Sigmoid colon (tissue), 7 donors: Measurements from ENCODE around the gene MINDY4. TPM values are rescaled to one million over a fixed set of nuclear protein-coding genes. Genes with fewer than 3 reads are reported as not detected.
A peak's percentile ranks its signal among the peaks of the same experiment; 100 is the strongest.

Source experiments
- DNase-seq: peaks from one replicate; pipeline ENCODE4 v3.0.0-alpha.2; 2019
- H3K27ac ChIP-seq, 4 donors: fragments of 200-600 bp; sonication (generic); one replicate each; pipeline ENCODE4 v1.5.1; 2016 to 2019; ENCODE audit warnings: mild to moderate bottlenecking in 1 of 4
- H3K27me3 ChIP-seq, 3 donors: fragments of 200-600 bp; sonication (generic); one replicate each; pipeline ENCODE4 v1.5.1; 2019; ENCODE audit warnings: mild to moderate bottlenecking in 1 of 3
- H3K36me3 ChIP-seq, 4 donors: fragments of 200-600 bp; sonication (generic); one replicate each; pipeline ENCODE4 v1.5.1; 2016 to 2019
- H3K4me1 ChIP-seq, 4 donors: fragments of 200-600 bp; sonication (generic); one replicate each; pipeline ENCODE4 v1.5.1; 2017 to 2019
- H3K4me3 ChIP-seq, 4 donors: fragments of 200-600 bp; sonication (generic); one replicate each; pipeline ENCODE4 v1.5.1; 2017 to 2019; ENCODE audit warnings: mild to moderate bottlenecking in 2 of 4, moderate library complexity in 1 of 4
- H3K9me3 ChIP-seq, 4 donors: fragments of 200-600 bp in 3 of 4; sonication (generic) in 3 of 4; one replicate each; pipeline versions ENCODE4 v1.5.1 to v1.6.1; 2013 to 2019
- CTCF ChIP-seq, 4 experiments: fragments of 450-650 bp in 3 of 4; fragments of 200-600 bp in 1 of 4; IDR thresholded peaks; one replicate each; pipeline ENCODE4 v1.5.1; 2016 to 2019; ENCODE audit warnings: antibody characterized with exemption in 4 of 4, mild to moderate bottlenecking in 3 of 4, moderate library complexity in 2 of 4
- EP300 ChIP-seq, 4 donors: sonication (generic); formaldehyde crosslinking; IDR thresholded peaks; one replicate each; pipeline ENCODE4 v1.6.1; 2017; ENCODE audit warnings: antibody characterized with exemption in 4 of 4
- POLR2A ChIP-seq, 2 donors: fragments of 450-650 bp; IDR thresholded peaks; one replicate each; pipeline ENCODE4 v1.6.1; 2016; ENCODE audit warnings: antibody characterized with exemption in 2 of 2, mild to moderate bottlenecking in 2 of 2, moderate library complexity in 2 of 2
- POLR2AphosphoS5 ChIP-seq, 4 donors: sonication (generic); formaldehyde crosslinking; IDR thresholded peaks; one replicate each; pipeline ENCODE4 v1.6.1; 2017; ENCODE audit warnings: antibody characterized with exemption in 4 of 4
- WGBS, 2 donors: extraction: QIAGEN DNeasy Blood & Tissue Kit; methylation state at CpG; one replicate each; pipeline ENCODE4 v1.1.7; 2013; 5-methylcytosine and 5-hydroxymethylcytosine counted together
- intact Hi-C: fragments of 100-400 bp; cut with DNase I; formaldehyde crosslinking; loops from one replicate; pipeline ENCODE4 v1.15.1; 2023
- polyA plus RNA-seq, 3 donors: library from polyadenylated mRNA; stranded (reverse); fragments of 200-250 nt; gene quantifications; one replicate each; pipeline ENCODE4 v1.2.3, GENCODE V29; 2013
- total RNA-seq, 4 donors: library from RNA; depleted of rRNA; stranded (reverse); fragments of >200 nt; gene quantifications; one replicate each; pipeline ENCODE4 v1.1.0, GENCODE V29; 2016
- donor health status: healthy with polysubstance abuse.
- donor health status: Bipolar disorder and iron deficiency.
- donor health status: healthy.

Gene MINDY4
- total and polyA plus RNA-seq, 7 donors = 1.2 to 26.3 (median 9.4) TPM

- Histone ChIP-seq H3K27ac (no peak overlapping the region), H3K4me3 (no peak overlapping the region), H3K27me3 (no peaks in the 10 kb centered on the region), H3K9me3 (no peaks in the 10 kb centered on the region), H3K36me3 (no peaks in the 10 kb centered on the region), H3K4me1 (peaks cover 0 to 30% (median 22%) of the 10 kb centered on the region in 4 donors)
- TF ChIP-seq POLR2AphosphoS5 (IDR thresholded peaks at IDR 0.05) (no peak), EP300 (IDR thresholded peaks at IDR 0.05) (no peak), CTCF (IDR thresholded peaks at IDR 0.05) (no peak), POLR2A (IDR thresholded peaks at IDR 0.05) (no peak)
- peak; percentile 42 for DNase-seq
- intact Hi-C loops = loop anchor here (5.0 kb wide), 1 partner anchor 187 kb away; no protein-coding TSS in a partner anchor
- 54 to 73% methylated on average over 6 of the region's 6 CpGs for WGBS, 2 donors
Observed at GRCh38 chr7:30934732-30935568, 163.7 kb downstream of the MINDY4 start.

- Histone ChIP-seq H3K27ac (no peak overlapping the region), H3K4me1 (peaks cover 0 to 25% (median 17%) of the 10 kb centered on the region in 4 donors), H3K9me3 (no peaks in the 10 kb centered on the region), H3K27me3 (no peaks in the 10 kb centered on the region), H3K36me3 (no peaks in the 10 kb centered on the region), H3K4me3 (no peak overlapping the region)
- intact Hi-C loops = loop anchor here (5.0 kb wide), 1 partner anchor 187 kb away; no protein-coding TSS in a partner anchor
- peak; percentile 52 for DNase-seq
- TF ChIP-seq POLR2AphosphoS5 (IDR thresholded peaks at IDR 0.05) = no peak
- no peak for TF ChIP-seq EP300 (IDR thresholded peaks at IDR 0.05)
- TF ChIP-seq POLR2A (IDR thresholded peaks at IDR 0.05) = no peak
- TF ChIP-seq CTCF (IDR thresholded peaks at IDR 0.05) = no peak
- WGBS, 2 donors = 52 to 75% methylated on average over 3 of the region's 3 CpGs
Observed at GRCh38 chr7:30935569-30935877, 164.3 kb downstream of the MINDY4 start.

GRCh38 chr7:30936650-30937245 is 165.5 kb downstream of the MINDY4 start:
- H3K4me1 ChIP-seq = peaks cover 0 to 13% (median 6%) of the 10 kb centered on the region in 4 donors
- DNase-seq = peak; percentile 47
- H3K9me3 ChIP-seq = no peaks in the 10 kb centered on the region
- intact Hi-C loops = loop anchor here (5.0 kb wide), 1 partner anchor 186 kb away; no protein-coding TSS in a partner anchor
- no peak overlapping the region for H3K4me3 ChIP-seq
- TF ChIP-seq EP300 (IDR thresholded peaks at IDR 0.05) (no peak), CTCF (IDR thresholded peaks at IDR 0.05) (no peak), POLR2A (IDR thresholded peaks at IDR 0.05) (no peak), POLR2AphosphoS5 (IDR thresholded peaks at IDR 0.05) (no peak)
- H3K27me3 ChIP-seq = no peaks in the 10 kb centered on the region
- no peak overlapping the region for H3K27ac ChIP-seq
- no peaks in the 10 kb centered on the region for H3K36me3 ChIP-seq

GRCh38 chr7:30937416-30937815 is 166.2 kb downstream of the MINDY4 start:
- Histone ChIP-seq H3K27ac (no peak overlapping the region), H3K9me3 (no peaks in the 10 kb centered on the region), H3K4me1 (peaks cover 0 to 7% (median 2%) of the 10 kb centered on the region in 4 donors), H3K4me3 (no peak overlapping the region), H3K27me3 (no peaks in the 10 kb centered on the region), H3K36me3 (no peaks in the 10 kb centered on the region)
- intact Hi-C loops = loop anchor here (5.0 kb wide), 1 partner anchor 185 kb away; no protein-coding TSS in a partner anchor
- DNase-seq = no peak
- TF ChIP-seq CTCF (IDR thresholded peaks at IDR 0.05) (no peak), POLR2A (IDR thresholded peaks at IDR 0.05) (no peak), POLR2AphosphoS5 (IDR thresholded peaks at IDR 0.05) (no peak), EP300 (IDR thresholded peaks at IDR 0.05) (no peak)
- WGBS, 2 donors = 6 to 43% methylated on average over 3 of the region's 3 CpGs
